NCI-H446 (cell line): ENCODE results near the gene CSAD.
"Not testable (repeated sequence)": the region's sequence is repeated elsewhere in the genome, so short reads cannot be mapped to it uniquely, and the experiment has no call there.

Experiments
- DNase-seq, 2 experiments: peaks; one replicate each; lab custom pipeline; 2025; lab: John Stamatoyannopoulos, UW

The CSAD gene

DNA sequence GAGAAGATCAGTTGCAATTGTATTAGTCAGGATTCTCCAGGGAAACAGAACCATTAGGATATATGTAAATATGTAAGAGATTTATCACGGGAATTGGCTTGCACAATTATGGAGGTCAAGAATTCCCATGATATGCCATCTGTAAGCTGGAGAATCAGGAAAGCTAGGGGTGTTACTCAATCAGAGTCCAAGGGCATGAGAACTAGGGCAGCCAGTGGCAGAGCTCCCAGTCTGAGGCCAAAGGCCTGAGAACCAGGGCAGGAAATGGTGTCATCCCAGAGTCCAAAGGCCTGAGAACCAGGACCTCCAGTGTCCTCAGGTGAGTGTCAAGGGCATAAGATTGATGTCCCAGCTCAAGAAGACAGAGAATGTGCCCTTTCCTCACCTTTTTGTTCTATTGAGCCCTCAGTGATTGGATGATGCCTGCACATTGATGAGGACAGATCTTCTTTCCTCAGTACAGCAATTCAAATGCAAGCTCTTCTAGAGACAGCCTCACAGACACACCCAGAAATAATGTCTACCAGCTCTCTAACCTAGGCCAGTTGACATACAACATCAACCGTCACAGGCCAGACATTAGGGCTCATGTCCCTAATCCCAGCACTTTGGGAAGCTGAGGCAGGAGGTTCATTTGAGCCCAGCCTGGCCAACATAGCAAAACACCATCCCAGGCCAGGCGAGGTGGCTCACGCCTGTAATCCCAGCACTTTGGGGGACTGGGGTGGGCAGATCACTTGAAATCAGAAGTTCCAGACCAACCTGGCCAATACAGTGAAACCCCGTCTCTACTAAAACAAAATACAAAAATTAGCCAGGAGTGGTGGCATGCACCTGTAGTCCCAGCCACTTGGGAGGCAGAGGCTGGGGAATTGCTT lies 35.1 kb downstream of the CSAD start:
- no peak for DNase-seq

GRCh38 chr12:53143355-53143754 lies 37.4 kb downstream of the CSAD start:
- DNase-seq = no peak

DNA sequence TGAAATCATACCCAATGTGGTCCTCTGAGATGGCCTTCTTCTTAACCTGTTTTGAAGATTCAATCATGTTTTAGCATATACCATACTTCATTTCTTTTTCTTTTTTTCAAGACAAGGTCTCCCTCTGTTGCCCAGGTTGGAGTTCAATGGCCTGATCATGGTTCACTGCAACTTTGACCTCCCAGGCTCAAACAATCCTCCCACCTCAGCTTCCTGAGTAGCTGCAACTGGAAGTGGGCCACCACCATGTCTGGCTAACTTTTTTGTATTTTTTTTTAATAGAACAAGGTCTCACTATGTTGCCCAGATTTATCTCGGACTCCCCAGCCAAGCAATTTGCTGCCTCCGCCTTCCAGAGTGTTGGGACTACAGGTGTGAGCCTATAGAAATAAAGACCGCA lies 47.0 kb downstream of the CSAD start:
- DNase-seq = no peak

- no peak for DNase-seq
These were observed 48.9 kb downstream of the CSAD start for GRCh38 chr12:53131844-53132243.

- no peak for DNase-seq
These were observed 51.8 kb downstream of the CSAD start for GRCh38 chr12:53128780-53129569.

- DNase-seq = no peak
These were observed 53.6 kb downstream of the CSAD start for GRCh38 chr12:53127169-53127568.

DNA sequence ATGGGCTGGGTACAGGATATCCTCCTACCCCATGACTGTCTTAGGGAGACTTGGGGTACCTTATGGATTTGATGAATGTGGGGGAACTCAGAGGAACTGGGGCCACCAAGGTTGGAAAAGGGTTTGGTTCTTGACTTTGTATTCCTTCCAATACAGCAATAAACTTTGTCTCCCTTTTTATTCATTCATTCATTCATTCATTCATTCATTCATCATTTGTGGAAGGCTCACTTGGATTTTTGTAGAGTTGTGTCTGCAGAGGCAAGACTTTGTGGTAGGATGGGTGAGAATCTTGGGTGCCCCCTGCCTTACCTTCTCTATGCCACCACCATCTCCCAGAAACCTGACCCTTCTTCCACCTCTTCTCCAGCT lies 56.4 kb downstream of the CSAD start:
- no peak for DNase-seq

- no peak for DNase-seq
These were observed 57.0 kb downstream of the CSAD start for GRCh38 chr12:53123578-53124351.

DNA sequence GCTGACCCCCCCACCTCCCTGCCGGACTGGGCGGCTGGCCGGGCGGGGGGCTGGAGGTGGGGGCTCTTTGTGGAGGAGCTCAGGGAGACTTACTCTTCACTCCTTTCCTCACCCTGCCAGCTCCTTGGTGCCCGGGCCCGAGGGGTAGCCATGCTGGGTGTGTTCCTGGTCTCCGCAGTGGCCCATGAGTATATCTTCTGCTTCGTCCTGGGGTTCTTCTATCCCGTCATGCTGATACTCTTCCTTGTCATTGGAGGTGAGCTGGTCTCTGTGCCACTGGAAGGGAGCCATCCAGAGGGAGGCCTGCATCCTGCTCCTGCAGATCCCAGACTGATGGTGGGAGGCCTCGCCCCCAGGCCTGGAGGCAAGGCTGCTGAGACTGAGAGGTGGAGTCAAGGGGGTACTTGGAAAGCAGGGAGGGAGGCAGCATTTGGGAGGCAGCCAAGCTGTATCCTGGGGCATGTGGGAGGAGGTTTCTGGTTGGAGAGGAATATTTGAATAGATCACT lies 57.7 kb downstream of the CSAD start:
- no peak for DNase-seq

- DNase-seq = no peak
These were observed 59.8 kb downstream of the CSAD start for GRCh38 chr12:53120685-53121525.

- DNase-seq = no peak
These were observed 61.9 kb downstream of the CSAD start for GRCh38 chr12:53118751-53119300.

- peak in 1 of 2 experiments; percentile 5 for DNase-seq
These were observed 64.7 kb downstream of the CSAD start for GRCh38 chr12:53115891-53116648.

DNA sequence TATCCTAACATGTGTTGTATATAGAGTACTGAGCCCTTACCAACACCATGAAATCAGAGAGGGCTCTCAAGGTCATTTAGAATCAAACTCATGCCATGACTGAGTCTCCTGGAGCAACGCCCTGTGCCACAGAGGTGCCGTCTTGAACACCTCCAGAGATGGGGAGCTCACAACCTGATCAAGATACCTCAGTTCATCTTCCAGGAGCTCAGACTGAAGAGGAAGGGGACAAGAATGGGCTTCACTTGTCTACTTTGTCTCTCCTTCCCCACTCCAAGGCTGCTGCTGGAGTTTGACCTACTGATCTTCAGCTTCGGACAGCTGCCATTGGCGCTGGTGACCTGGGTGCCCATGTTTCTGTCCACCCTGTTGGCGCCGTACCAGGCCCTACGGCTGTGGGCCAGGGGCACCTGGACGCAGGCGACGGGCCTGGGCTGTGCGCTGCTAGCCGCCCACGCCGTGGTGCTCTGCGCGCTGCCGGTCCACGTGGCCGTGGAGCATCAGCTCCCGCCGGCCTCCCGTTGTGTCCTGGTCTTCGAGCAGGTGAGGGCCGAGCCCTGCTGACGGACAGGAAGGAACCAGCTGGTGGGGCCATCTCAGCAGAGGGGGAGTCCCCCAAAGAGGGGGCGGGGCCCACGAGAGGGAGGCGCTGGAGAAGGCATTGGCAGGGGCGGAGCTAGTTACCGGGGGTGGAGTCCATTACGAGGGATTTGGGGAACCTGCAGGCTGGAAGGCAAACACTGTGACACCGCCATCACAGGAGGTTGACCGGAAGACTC lies 65.4 kb downstream of the CSAD start:
- no peak for DNase-seq

DNA sequence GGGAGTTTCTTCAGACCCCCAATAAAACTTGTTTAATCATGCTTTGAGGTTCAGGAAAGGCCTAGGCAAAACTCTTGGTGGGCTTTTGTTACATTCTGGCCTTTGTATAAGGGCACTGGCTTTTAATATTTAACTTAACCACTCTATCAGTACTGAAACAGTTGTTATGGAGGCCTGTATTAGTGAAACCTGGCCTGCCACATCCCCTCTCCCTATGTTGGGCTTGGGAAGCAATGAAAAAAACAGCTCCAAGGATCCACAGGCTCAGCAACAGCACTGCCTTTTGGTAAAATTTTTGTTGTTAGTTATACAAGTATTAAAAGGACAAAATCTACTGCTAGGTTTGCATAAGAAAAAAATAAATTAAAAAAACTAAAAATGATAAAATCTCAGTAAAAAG lies 66.8 kb downstream of the CSAD start:
- DNase-seq = no peak

DNA sequence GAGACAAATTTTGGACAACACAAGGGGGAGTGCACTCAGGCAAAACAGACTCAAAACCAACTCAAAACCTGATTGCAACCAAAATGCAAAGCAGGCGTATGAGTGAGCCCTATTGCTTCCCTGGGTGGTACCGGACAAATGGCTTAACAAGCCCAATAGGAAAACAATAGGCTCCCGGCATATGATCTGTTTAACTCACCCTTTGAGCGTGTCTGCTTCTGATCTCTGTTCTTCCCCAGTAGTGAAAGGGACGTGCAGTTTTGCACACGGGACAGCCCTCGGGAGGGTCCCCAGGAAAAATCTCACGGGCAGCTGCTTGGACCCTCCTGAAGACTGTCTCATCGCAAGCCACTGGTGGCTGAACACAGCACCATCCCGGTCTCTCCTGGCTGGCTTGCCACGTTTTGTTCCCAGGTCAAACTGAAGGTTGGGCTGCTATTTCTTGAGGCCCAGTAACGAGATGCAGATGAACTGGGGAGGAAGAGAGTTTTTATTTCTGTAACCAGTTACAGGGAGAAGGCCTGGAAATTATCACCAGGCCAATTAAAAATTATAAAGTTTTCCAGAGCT lies 67.5 kb downstream of the CSAD start:
- DNase-seq = no peak

- DNase-seq = not testable (repeated sequence)
These were observed 68.3 kb downstream of the CSAD start for GRCh38 chr12:53112431-53112830.
